ENCODE data around the gene ITPR3. TPM values are rescaled to one million over a fixed set of nuclear protein-coding genes. Genes with fewer than 3 reads are reported as not detected.

Gene ITPR3
- total RNA-seq, 1 donor, result 91.2 TPM

DNA sequence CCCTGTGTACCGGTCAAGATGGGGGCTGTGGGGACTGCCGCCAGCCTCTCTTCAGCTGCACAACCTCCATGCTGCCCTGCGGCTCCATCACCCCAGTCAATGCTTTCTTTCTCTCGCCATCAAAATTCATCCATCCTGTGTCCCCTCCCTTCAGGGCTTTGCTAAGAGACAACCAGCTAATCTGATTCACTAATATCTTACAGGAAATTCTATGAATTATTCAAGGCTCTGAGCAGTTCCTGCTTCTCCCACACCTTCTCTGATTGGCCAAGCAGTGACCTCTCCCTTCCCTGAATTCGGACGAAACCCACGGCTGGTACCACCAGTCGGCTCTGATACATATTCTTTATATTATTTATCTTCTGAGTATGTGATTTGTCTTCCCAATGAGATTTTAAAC lies 13.8 kb downstream of the ITPR3 start:
- TF ChIP-seq, protein P1, sequence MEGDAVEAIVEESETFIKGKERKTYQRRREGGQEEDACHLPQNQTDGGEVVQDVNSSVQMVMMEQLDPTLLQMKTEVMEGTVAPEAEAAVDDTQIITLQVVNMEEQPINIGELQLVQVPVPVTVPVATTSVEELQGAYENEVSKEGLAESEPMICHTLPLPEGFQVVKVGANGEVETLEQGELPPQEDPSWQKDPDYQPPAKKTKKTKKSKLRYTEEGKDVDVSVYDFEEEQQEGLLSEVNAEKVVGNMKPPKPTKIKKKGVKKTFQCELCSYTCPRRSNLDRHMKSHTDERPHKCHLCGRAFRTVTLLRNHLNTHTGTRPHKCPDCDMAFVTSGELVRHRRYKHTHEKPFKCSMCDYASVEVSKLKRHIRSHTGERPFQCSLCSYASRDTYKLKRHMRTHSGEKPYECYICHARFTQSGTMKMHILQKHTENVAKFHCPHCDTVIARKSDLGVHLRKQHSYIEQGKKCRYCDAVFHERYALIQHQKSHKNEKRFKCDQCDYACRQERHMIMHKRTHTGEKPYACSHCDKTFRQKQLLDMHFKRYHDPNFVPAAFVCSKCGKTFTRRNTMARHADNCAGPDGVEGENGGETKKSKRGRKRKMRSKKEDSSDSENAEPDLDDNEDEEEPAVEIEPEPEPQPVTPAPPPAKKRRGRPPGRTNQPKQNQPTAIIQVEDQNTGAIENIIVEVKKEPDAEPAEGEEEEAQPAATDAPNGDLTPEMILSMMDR (IDR thresholded peaks at IDR 0.05; ENCODE audit: insufficient read depth, low read length), result no peak
- DNase-seq (ENCODE audit: low read depth), result no peak
- H3K4me3 ChIP-seq (ENCODE audit: low read depth, low read length), result no peak overlapping the region

- no peak for DNase-seq (ENCODE audit: low read depth)
- TF ChIP-seq, protein P1 (IDR thresholded peaks at IDR 0.05; ENCODE audit: insufficient read depth, low read length), result no peak
Measured at GRCh38 chr6:33636655-33637054, 15.5 kb downstream of the ITPR3 start.

GRCh38 chr6:33638556-33638955 lies 17.4 kb downstream of the ITPR3 start:
- TF ChIP-seq, protein P1 (IDR thresholded peaks at IDR 0.05; ENCODE audit: insufficient read depth, low read length), result no peak
- DNase-seq (ENCODE audit: low read depth), result no peak
- H3K4me3 ChIP-seq (ENCODE audit: low read depth, low read length), result no peak overlapping the region

More at GRCh38 chr6:33636655-33637054, 15.5 kb downstream of the ITPR3 start:
- no peak overlapping the region for H3K4me3 ChIP-seq (ENCODE audit: low read depth, low read length)

DNA sequence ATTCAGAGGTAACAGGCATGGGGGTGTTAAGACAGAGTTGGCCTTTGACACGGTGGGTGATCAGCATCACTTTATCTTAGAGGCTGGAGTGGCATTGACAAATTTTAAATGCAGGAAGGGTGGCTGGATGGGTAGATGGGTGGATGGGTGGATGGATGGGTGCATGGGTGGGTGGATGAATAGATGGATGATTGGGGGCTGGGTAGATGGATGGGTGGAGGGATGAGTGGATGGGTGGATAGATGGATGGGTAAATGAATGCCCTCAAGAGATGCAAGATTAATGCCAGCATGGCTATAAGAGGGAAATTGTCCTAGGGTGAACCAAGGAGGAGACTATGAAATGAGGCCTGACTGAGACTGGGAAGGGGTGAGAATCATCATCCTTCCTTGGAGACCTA lies 18.4 kb downstream of the ITPR3 start:
- no peak overlapping the region for H3K4me3 ChIP-seq (ENCODE audit: low read depth, low read length)
- TF ChIP-seq, protein P1 (IDR thresholded peaks at IDR 0.05; ENCODE audit: insufficient read depth, low read length), result no peak
- DNase-seq (ENCODE audit: low read depth), result no peak

- H3K4me3 ChIP-seq (ENCODE audit: low read depth, low read length), result no peak overlapping the region
- TF ChIP-seq, protein P1 (IDR thresholded peaks at IDR 0.05; ENCODE audit: insufficient read depth, low read length), result no peak
- DNase-seq (ENCODE audit: low read depth), result no peak
Measured at GRCh38 chr6:33640361-33640760, 19.2 kb downstream of the ITPR3 start.

DNA sequence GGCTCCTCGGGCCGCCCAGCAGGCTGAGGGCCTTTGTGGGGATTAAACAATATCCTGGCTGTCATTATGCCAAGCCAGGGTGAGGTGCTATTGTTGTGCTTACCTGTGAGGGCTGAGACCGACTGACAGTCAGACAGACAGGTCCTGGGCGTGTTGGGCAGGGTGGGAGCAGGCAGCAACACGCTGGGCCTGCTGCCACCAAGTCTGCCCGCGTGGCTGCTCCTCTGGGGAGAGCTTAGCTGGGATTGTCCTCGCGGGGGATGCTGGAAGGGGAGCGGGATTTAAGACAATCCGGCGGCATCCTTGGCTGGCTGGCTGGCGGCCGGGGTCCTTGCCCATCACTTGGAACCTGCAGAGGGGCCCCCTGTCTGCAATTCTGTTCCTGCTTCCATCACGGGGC lies 20.0 kb downstream of the ITPR3 start:
- DNase-seq (ENCODE audit: low read depth), result no peak
- H3K4me3 ChIP-seq (ENCODE audit: low read depth, low read length), result no peak overlapping the region
- TF ChIP-seq, protein P1 (IDR thresholded peaks at IDR 0.05; ENCODE audit: insufficient read depth, low read length), result no peak

- no peak for DNase-seq (ENCODE audit: low read depth)
- TF ChIP-seq, protein P1 (IDR thresholded peaks at IDR 0.05; ENCODE audit: insufficient read depth, low read length), result no peak
- H3K4me3 ChIP-seq (ENCODE audit: low read depth, low read length), result no peak overlapping the region
Measured at GRCh38 chr6:33641602-33642001, 20.5 kb downstream of the ITPR3 start.
